GM12891 (cell line): ENCODE measurements around the gene PROP1.
"Not testable (repeated sequence)": the region's sequence is repeated elsewhere in the genome, so short reads cannot be mapped to it uniquely, and the experiment has no call there.

Experiments
- PAX5 ChIP-seq: IDR thresholded peaks from 2 replicates; pipeline ENCODE4 v1.6.1; 2011; ENCODE audit warnings: low read length, moderate library complexity, mild to moderate bottlenecking; ENCODE audit not compliant: insufficient read depth, severe bottlenecking
- POLR2A ChIP-seq: IDR thresholded peaks from 2 replicates; pipeline ENCODE4 v1.6.1; 2011; ENCODE audit warnings: low read depth, low read length, control low read depth
- POLR2AphosphoS5 ChIP-seq: IDR thresholded peaks from 2 replicates; pipeline ENCODE4 v1.6.1; 2011; ENCODE audit warnings: low read depth, low read length, control low read depth

GRCh38 chr5:178011816-178012554 is 15.9 kb upstream of the PROP1 start:
- not testable (repeated sequence) for TF ChIP-seq POLR2A, POLR2AphosphoS5, PAX5
